GM19351 (cell line): ENCODE results near the gene NT5C.
"Not testable (repeated sequence)": the region's sequence is repeated elsewhere in the genome, so short reads cannot be mapped to it uniquely, and the experiment has no call there.

ENCODE experiments used
- ATAC-seq: cut with Tn5 transposase; IDR thresholded peaks from one replicate; pipeline ENCODE4 v1.9.1; 2021; ENCODE audit warnings: mild to moderate bottlenecking, moderate library complexity; ENCODE audit not compliant: unreplicated experiment

NT5C gene

DNA sequence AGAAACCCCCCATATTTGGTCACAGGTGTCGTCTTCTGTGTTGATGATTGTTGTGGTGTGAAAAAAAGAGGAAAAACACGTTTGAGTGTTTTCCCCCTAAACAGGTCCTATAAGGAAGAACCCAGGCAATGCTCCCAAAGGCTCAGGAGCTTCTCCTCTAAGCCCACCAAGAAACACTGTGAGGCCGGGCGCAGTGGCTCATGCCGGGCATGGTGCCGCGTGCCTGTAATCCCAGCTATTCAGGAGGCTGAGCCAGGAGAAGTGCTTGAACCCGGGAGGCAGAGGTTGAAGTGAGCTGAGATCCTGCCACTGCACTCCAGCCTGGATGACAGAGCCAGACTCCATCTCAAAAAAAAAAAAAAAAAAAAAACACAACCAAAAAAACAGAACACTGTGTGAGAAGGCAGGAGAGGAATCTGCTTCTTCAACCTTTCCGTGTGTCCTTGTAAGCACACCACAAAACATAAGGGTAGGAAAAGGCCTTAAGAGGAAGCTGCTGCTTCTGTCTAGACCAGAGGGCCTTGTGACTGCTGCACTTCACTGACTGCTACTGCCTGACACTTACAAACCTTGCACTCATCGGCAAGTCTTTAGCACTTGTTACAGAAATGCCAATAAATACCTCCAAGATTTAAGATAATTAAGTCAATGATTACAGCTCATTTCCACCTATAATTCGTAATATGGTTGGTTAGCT, 13.4 kb upstream of the NT5C start:
- ATAC-seq = no peak

DNA sequence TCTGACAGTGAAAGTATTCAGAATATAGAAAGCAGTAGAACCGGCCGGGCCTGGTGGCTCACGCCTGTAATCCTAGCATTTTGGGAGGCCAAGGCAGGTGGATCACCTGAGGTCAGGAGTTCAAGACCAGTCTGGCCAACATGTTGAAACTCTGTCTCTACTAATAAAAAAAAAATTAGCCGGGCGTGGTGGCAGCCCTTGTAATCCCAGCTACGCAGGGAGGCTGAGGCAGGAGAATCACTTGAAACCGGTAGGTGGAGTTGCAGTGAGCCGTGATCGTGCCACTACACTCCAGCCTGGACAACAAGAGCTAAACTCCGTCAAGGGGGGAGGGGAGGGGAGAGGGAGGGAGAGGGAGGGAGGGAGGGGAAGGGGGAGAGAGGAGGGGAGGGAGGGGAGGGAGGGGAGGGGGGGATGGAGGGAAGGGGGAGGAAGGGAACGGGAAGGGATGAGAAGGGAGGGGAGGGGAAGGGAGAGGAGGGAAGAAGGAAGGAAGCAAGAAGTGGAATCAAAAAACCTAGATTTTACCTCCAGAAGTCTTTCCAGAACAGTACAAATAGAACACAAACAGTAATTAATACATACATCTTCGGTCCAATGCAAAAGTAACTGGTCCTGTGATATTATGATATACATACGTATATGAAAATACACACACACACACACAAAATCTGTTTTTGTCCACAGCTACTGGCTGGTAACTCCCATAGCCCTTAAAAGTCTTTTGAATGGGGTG, 10.9 kb upstream of the NT5C start:
- ATAC-seq = no peak

DNA sequence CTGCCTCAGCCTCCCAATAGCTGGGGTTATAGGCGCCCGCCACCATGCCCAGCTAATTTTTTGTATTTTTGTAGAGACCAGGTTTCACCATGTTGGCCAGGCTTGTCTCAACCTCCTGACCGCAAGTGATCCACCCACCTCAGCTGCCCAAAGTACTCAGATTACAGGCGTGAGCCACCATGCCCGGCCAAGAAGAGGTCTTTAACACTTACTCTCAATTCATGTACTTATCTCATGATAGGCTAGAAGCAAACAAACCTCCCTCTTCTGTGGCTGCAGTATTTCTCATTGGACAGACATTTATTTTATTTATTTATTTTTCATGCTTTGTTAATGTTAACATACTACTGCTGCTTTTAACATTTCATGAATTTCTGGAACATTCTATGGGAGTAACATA, 7.0 kb upstream of the NT5C start:
- no peak for ATAC-seq

DNA sequence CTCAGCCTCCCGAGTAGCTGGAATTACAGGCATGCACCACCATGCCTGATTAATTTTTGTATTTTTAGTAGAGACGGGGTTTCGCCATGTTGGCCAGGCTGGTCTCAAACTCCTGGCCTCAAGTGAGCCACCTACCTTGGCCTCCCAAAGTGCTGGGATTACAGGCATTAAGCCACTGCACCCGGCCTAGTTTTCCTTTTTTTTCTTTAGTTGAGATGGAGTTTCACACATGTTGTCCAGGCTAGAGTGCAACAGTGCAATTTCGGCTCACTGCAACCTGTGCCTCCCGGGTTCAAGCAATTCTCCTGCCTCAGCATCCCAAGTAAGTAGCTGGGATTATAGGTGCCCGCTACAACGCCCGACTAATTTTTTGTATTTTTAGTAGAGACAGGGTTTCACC, 6.2 kb upstream of the NT5C start:
- not testable (repeated sequence) for ATAC-seq

DNA sequence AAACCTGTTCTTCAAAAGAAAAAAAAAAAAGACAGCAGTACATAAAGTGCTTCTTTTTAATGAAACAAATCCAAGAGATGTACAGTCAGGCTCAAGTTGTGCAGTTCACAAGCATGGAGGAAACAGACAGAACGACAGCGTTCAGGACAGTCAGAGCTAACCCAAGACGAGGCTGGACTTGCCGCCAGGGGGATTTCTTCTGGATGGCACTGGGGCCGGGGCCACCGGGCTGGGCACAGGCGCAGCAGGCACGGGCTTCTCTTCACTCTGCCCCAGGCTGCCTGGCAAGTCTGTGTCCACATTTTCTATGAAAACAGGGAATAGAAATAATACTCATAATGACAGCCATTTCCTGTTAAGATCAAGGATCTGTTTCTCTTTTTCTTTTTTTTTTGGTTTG, 4.4 kb upstream of the NT5C start:
- no peak for ATAC-seq

- ATAC-seq = no peak
These were observed 3.9 kb upstream of the NT5C start for GRCh38 chr17:75135452-75135851.

GRCh38 chr17:75133607-75134347, 2.2 kb upstream of the NT5C start:
- not testable (repeated sequence) for ATAC-seq

GRCh38 chr17:75133001-75133400, 1.5 kb upstream of the NT5C start:
- ATAC-seq = no peak

- ATAC-seq = not testable (repeated sequence)
These were observed 767 bp upstream of the NT5C start for GRCh38 chr17:75132018-75133000.

DNA sequence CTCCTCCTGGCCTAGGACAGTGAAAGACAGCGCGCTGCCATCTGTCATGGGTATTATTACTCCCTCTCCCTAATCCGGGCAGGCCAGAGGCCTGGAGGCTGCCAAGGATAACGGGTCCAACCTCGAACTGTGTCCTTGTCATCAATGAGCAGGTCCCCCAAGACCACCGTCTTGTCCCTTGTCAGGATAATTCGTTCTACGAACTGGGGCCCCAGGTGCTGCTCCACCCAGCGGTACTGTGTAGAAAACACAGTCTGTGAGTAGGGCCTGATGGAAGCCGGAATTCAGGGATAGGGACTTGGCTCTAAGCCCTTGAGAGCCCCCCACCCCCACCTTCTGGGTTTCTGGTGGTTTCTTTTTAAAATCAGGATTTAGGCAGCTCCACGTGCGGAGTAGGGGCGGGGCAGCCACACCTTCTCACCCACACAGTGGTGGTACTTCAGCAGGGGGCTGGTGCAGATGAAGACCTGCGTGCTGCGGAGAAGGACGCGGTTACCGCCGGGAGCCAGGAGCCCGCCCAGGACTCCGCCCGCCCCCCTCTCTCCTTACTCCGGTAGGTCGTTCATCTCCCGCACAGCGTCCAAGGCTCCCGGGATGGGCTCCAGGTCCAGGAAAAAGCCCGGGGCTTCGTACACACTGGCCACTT, 787 bp downstream of the NT5C start:
- peak; percentile 27 for ATAC-seq

GRCh38 chr17:75130059-75130631, 1.4 kb downstream of the NT5C start:
- no peak for ATAC-seq

DNA sequence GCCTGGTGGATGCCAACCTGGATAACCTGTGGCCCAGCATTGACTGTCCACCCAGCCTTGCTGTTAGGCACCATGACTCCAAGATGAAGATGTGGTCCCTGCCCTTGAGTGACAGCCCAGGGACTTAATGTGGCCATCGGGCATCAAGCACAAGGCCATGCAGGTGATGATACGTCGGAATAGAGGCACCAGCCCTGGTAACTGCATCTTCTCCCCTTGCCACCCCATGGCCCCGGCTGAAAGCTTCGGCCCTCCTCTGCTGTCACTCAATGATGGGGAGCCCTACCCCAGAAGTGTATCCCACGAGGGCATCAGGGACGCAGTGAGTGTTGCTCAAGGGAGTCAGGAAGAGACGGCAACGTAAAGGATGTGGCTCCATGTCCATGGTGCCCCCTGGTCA, 2.0 kb downstream of the NT5C start:
- ATAC-seq = no peak

DNA sequence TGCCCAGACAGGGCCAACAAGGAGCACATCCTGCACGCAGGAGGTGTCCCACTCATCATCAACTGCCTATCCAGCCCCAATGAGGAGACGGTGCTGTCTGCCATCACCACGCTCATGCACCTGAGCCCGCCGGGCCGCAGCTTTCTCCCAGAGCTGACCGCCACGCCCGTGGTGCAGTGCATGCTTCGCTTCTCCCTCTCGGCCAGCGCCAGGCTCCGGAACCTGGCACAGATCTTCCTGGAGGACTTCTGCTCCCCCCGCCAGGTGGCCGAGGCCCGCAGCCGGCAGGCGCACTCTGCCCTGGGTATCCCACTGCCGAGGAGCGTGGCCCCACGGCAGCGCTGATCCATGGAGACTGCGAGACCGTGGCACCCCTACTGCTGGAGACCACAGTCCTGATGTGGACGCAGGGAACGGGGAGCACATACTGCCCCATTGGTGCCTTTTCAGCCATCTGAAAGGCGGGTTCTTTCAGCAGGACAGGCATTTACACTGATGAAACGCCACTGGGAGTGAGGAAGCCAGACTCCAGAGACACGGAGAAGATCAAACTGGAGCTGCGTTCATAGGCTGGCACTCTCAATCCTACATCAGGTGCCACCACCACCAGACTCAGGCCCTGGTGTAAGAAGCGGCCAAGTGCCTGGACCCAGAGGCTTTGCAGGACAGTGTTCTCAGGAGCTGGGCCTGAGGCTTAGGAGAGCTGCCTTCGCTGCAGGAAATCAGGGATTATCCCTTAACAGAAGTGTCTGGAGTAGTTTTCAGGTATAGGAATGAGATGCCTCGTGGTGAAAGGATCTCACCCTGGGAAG, 2.6 kb downstream of the NT5C start:
- ATAC-seq = no peak

- not testable (repeated sequence) for ATAC-seq
These were observed 3.6 kb downstream of the NT5C start for GRCh38 chr17:75127936-75128335.

- ATAC-seq = no peak
These were observed 4.6 kb downstream of the NT5C start for GRCh38 chr17:75126954-75127353.

GRCh38 chr17:75125984-75126383, 5.6 kb downstream of the NT5C start:
- ATAC-seq = no peak

- ATAC-seq = no peak
These were observed 6.8 kb downstream of the NT5C start for GRCh38 chr17:75124819-75125162.

GRCh38 chr17:75124041-75124818, 7.3 kb downstream of the NT5C start:
- no peak for ATAC-seq
